Measurements from ENCODE around the gene KASH5. TPM values are rescaled to one million over a fixed set of nuclear protein-coding genes. Genes with fewer than 3 reads are reported as not detected.

KASH5 gene
- total and polyA plus RNA-seq, 4 donors, result not detected

- H3K4me3 ChIP-seq (ENCODE audit: low read depth in 1 of 3, low read length in 3 of 3), result peak within 1 kb of the TSS in 2 of 3 donors; percentile 4 to 9
- peak within 1 kb of the TSS; percentile 78 to 88 for H3K27ac ChIP-seq (ENCODE audit: low read depth in 1 of 2, low read length in 2 of 2)
These were observed 24.6 kb upstream of the KASH5 start, which contains the start of gene DKKL1 for GRCh38 chr19:49363268-49364082. Gene DKKL1 (plus strand): TSS chr19:49363877. CDS start chr19:49363999, 122 bp downstream.

More at GRCh38 chr19:49363268-49364082, 24.6 kb upstream of the KASH5 start, which contains the start of gene DKKL1:
- H3K4me1 ChIP-seq (ENCODE audit: control insufficient read depth in 4 of 4, insufficient read depth in 4 of 4, low read length in 3 of 4), result peaks cover 5 to 20% (median 9%) of the 10 kb centered on the region in 4 donors
- H3K36me3 ChIP-seq (ENCODE audit: control insufficient read depth in 4 of 4, insufficient read depth in 3 of 4, low read depth in 1 of 4, low read length in 3 of 4), result no peaks in the 10 kb centered on the region
- no peaks in the 10 kb centered on the region for H3K9me3 ChIP-seq (ENCODE audit: control insufficient read depth in 4 of 4, low read length in 3 of 4)
- H3K27me3 ChIP-seq (ENCODE audit: control insufficient read depth in 4 of 4, insufficient read depth in 4 of 4, low read length in 3 of 4), result no peaks in the 10 kb centered on the region
- TF ChIP-seq ATF3 (IDR thresholded peaks at IDR 0.05) (no peak), RAD21 (IDR thresholded peaks at IDR 0.05) (peak in 1 of 2 donors; percentile 27), YY1 (IDR thresholded peaks at IDR 0.05) (peak; percentile 47), TAF1 (conservative IDR thresholded peaks at IDR 0.05) (no peak), HNF4G (IDR thresholded peaks at IDR 0.05) (no peak), HNF4A (conservative IDR thresholded peaks at IDR 0.05) (peak; percentile 34 to 49), FOXA2 (IDR thresholded peaks at IDR 0.05) (no peak), EGR1 (IDR thresholded peaks at IDR 0.05; ENCODE audit: low read depth in 2 of 2) (peak; percentile 70 to 89), REST (IDR thresholded peaks at IDR 0.05) (peak; percentile 46), MAX (IDR thresholded peaks at IDR 0.05) (peak; percentile 66), GABPA (IDR thresholded peaks at IDR 0.05 in 1 of 2, conservative IDR thresholded peaks at IDR 0.05 in 1 of 2) (no peak), RXRA (IDR thresholded peaks at IDR 0.05) (peak; percentile 64 to 72), CTCF (IDR thresholded peaks at IDR 0.05; ENCODE audit: low read depth, low read length, missing input control) (no peak), JUND (IDR thresholded peaks at IDR 0.05) (peak; percentile 45 to 71), ZBTB33 (IDR thresholded peaks at IDR 0.05) (no peak), SP1 (IDR thresholded peaks at IDR 0.05) (peak; percentile 93), FOXA1 (IDR thresholded peaks at IDR 0.05) (no peak), NR2F2 (IDR thresholded peaks at IDR 0.05) (peak; percentile 66)
- WGBS, result 4% methylated on average over 46 of the region's 46 CpGs
- peak; percentile 86 for DNase-seq (ENCODE audit: low spot score)
- peak within 1 kb of the TSS in 1 of 2 donors; percentile 45 for H3K9ac ChIP-seq (ENCODE audit: low read depth in 1 of 2, low read length in 2 of 2)
